Panc1 (cell line): ENCODE results near the gene CHURC1. TPM values are rescaled to one million over a fixed set of nuclear protein-coding genes. Genes with fewer than 3 reads are reported as not detected.
A peak's percentile ranks its signal among the peaks of the same experiment; 100 is the strongest.

Experiments
- ATAC-seq: fragments of 200-7000 bp; cut with Tn5 transposase; 2 replicates; pipeline ENCODE4 v1.9.1; 2020; ENCODE audit warnings: mild to moderate bottlenecking, moderate library complexity
- BruUV-seq: library from RNA; stranded (reverse); fragments of 400-500 nt; replicated peaks from 2 replicates; lab custom pipeline; 2021; lab: Mats Ljungman, UMichigan
- CTCF ChIA-PET: fragments of 300-600 bp; sonication (Branson Sonifier 250); formaldehyde crosslinking; loops from one replicate; lab custom pipeline; 2022; ENCODE audit warnings: antibody characterized with exemption; lab: Charles Lee
- POLR2A ChIA-PET: fragments of 300-600 bp; sonication (Branson Sonifier 250); formaldehyde crosslinking; loops from one replicate; lab custom pipeline; 2022; ENCODE audit warnings: antibody characterized with exemption; lab: Charles Lee
- DNase-seq: peaks from one replicate; pipeline ENCODE4 v3.0.0-alpha.2; 2010; ENCODE audit warnings: low read depth, low spot score
- H3K27ac ChIP-seq: 2 replicates; pipeline ENCODE4 v1.5.1; 2011; ENCODE audit warnings: mild to moderate bottlenecking, low read length, inconsistent platforms
- H3K27me3 ChIP-seq: fragments of 200-500 bp; sonication (Bioruptor generic); 2 replicates; pipeline ENCODE4 v1.6.0; 2014; ENCODE audit warnings: low read length, inconsistent platforms; ENCODE audit not compliant: control insufficient read depth, insufficient read depth
- H3K36me3 ChIP-seq: fragments of 200-500 bp; sonication (Bioruptor generic); 2 replicates; pipeline ENCODE4 v1.5.1; 2014; ENCODE audit warnings: inconsistent platforms, mild to moderate bottlenecking, low read length, moderate library complexity; ENCODE audit not compliant: control insufficient read depth, insufficient read depth
- H3K4me1 ChIP-seq: 2 replicates; pipeline ENCODE4 v1.5.1; 2011; ENCODE audit warnings: inconsistent platforms, mild to moderate bottlenecking, low read length, moderate library complexity; ENCODE audit not compliant: control insufficient read depth, insufficient read depth
- H3K4me3 ChIP-seq, 2 experiments: 2 replicates each; pipeline ENCODE4 v1.5.1; 2011 to 2012; ENCODE audit warnings: low read depth in 2 of 2, low read length in 2 of 2, mild to moderate bottlenecking in 2 of 2, inconsistent platforms in 1 of 2, moderate library complexity in 1 of 2
- H3K9me3 ChIP-seq: fragments of 200-500 bp; sonication (Bioruptor generic); 2 replicates; pipeline ENCODE4 v1.5.1; 2014; ENCODE audit warnings: low read depth, mild to moderate bottlenecking, inconsistent platforms, low read length, moderate library complexity; ENCODE audit not compliant: control insufficient read depth, insufficient read depth
- POLR2AphosphoS5 ChIP-seq: IDR thresholded peaks from 2 replicates; pipeline ENCODE4 v1.6.1; 2012; ENCODE audit warnings: mild to moderate bottlenecking, low read depth, low read length, moderate library complexity
- SIN3A ChIP-seq: IDR thresholded peaks from 2 replicates; pipeline ENCODE4 v1.6.1; 2012; ENCODE audit warnings: low read depth, mild to moderate bottlenecking, low read length, moderate library complexity, borderline replicate concordance; ENCODE audit not compliant: insufficient read depth
- TCF7L2 ChIP-seq: IDR thresholded peaks from 2 replicates; pipeline ENCODE4 v1.6.1; 2011; ENCODE audit warnings: mild to moderate bottlenecking, low read depth, low read length, inconsistent platforms
- in situ Hi-C: cut with HindIII; loops from 2 replicates; pipeline ENCODE4 v1.10.0; 2016; ENCODE audit warnings: low sequenced_read_pairs, low pct_unique_long_range_greater_than_20kb
- intact Hi-C: fragments of 100-400 bp; cut with micrococcal nuclease; formaldehyde crosslinking; loops from one replicate; pipeline ENCODE4 v1.10.0; 2022; ENCODE audit not compliant: unreplicated experiment
- total RNA-seq: library from RNA; stranded (reverse); gene quantifications from one replicate; pipeline ENCODE4 v1.2.1, GENCODE V29; 2021; ENCODE audit not compliant: unreplicated experiment
- TF ChIP-seq, protein P1 (sequence below): fragments of 450-650 bp; IDR thresholded peaks from 2 replicates; pipeline ENCODE4 v1.5.1; 2017; ENCODE audit warnings: mild to moderate bottlenecking
- TF ChIP-seq, protein P2 (sequence below), 2 experiments: IDR thresholded peaks; 2 replicates each; pipeline ENCODE4 v1.6.1; 2011 to 2012; ENCODE audit warnings: low read depth in 2 of 2, control low read depth in 1 of 2, low read length in 1 of 2, mild to moderate bottlenecking in 1 of 2, moderate library complexity in 1 of 2; ENCODE audit not compliant: insufficient read depth in 1 of 2

The CHURC1 gene
- total RNA-seq, 1 experiment from 2014 or later: 55.6 TPM

DNA sequence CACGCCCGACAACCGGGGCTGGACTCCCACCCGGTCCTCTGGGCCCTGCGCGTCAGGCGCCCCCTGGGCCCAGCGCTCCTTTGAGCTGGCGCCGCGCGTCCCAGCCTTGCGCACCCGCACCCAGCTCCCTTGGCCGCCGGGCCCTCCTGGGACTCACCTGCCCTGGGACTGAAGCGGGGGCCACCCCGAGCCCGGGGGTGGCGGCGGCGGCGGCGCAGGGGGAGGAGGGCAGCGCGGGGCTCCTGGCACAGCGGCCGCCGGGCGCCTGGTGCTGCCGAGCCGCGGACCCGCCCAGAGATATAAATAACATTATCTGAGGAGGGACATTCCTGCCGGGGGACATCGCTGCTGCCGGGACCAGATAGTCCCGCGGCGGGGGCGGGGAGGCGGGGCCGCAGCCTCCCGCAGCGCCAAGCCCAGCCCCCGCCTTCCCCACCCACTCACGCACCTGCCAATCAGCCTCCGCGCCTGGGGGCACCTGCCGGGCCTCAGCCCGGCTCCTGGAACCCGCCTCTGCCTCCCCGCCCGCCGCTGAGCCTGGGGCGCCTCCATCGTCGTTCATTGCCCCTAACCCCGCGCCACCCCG, 34.5 kb upstream of the CHURC1 start, which contains the start of gene SPTB:
Gene SPTB, minus strand, starts transcription at position 273 of the 586 bp plus-strand sequence. CDS start 56,813 bp downstream, outside the sequence.
- CTCF ChIA-PET: interaction anchor here (0.6 to 1.0 kb wide), 2 partner anchors 11 to 56 kb away, joined by 3 to 4 read pairs; no protein-coding TSS in a partner anchor
- intact Hi-C loops: no loop called here
- POLR2A ChIA-PET: no interaction called here

DNA sequence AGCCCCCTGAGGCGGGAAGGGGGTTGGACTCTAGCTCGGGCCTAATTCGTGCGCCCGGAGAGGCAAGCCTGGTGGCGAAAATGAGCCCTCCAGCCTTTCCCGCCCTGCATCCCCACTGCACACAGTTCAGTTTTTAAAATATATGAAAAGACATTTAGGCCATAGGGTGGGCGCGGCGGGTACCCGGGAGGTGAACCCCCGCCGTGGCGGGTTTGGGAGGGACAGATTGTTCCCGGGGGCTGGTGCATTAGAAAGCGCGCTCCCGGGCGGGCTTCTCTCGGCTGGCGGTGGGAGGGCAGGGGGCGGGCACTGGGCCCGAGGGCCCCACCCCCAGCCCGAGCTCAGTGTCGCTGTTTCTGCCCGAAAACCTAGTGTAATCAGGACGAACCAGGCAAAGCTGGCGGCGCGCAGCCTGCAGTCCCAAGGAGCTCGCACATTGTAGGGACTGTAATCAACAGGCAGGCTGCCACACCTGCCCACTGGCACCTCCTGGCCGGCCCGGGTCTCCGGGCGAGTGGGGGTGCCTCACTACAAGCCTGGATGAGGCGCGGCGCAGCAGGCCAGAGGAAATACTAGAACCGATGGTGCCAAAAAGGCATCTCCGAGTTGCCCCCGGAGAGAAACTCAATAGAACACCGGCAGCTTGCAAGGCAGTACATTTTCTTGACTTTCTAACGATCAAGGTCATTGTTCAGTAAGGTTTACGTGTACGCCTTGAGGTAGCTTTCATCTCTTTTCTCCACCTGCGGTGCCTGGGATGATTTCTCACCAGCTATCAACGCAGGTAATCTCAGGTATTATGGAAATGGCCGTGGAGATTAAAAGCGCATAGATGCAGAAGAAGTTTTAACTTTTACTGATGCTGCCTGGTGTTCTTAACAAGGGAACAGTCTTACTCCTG, 33.8 kb upstream of the CHURC1 start:
- Histone ChIP-seq H3K4me1 (no peaks in the 10 kb centered on the region), H3K27ac (no peak overlapping the region), H3K36me3 (no peaks in the 10 kb centered on the region), H3K4me3 (peak overlapping the region; percentile 24 to 37), H3K27me3 (peaks cover 38% of the 10 kb centered on the region), H3K9me3 (no peaks in the 10 kb centered on the region)
- TF ChIP-seq, protein P1, sequence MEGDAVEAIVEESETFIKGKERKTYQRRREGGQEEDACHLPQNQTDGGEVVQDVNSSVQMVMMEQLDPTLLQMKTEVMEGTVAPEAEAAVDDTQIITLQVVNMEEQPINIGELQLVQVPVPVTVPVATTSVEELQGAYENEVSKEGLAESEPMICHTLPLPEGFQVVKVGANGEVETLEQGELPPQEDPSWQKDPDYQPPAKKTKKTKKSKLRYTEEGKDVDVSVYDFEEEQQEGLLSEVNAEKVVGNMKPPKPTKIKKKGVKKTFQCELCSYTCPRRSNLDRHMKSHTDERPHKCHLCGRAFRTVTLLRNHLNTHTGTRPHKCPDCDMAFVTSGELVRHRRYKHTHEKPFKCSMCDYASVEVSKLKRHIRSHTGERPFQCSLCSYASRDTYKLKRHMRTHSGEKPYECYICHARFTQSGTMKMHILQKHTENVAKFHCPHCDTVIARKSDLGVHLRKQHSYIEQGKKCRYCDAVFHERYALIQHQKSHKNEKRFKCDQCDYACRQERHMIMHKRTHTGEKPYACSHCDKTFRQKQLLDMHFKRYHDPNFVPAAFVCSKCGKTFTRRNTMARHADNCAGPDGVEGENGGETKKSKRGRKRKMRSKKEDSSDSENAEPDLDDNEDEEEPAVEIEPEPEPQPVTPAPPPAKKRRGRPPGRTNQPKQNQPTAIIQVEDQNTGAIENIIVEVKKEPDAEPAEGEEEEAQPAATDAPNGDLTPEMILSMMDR: no peak
- TF ChIP-seq TCF7L2 (no peak), POLR2AphosphoS5 (no peak), SIN3A (no peak)
- CTCF ChIA-PET: interaction anchor here (0.6 kb wide), 1 partner anchor 10 kb away, joined by 4 read pairs; no protein-coding TSS in a partner anchor
- DNase-seq (no peak), ATAC-seq (peak; percentile 83)
- POLR2A ChIA-PET: no interaction called here
- in situ Hi-C loops: no loop called here
- BruUV-seq: no TSS peak
- intact Hi-C loops: no loop called here

More for the DNA sequence above, 34.5 kb upstream of the CHURC1 start, which contains the start of gene SPTB:
- Histone ChIP-seq H3K4me1 (no peaks in the 10 kb centered on the region), H3K27ac (no peak within 1 kb of the TSS), H3K9me3 (no peaks in the 10 kb centered on the region), H3K4me3 (peak within 1 kb of the TSS; percentile 24 to 37), H3K36me3 (no peaks in the 10 kb centered on the region), H3K27me3 (peaks cover 44% of the 10 kb centered on the region)
- in situ Hi-C loops: no loop called here
- ATAC-seq (peak; percentile 64), DNase-seq (no peak)
- BruUV-seq: no TSS peak
- TF ChIP-seq SIN3A (no peak), POLR2AphosphoS5 (no peak), TCF7L2 (no peak)
- TF ChIP-seq, protein P1: no peak
- TF ChIP-seq, protein P2, sequence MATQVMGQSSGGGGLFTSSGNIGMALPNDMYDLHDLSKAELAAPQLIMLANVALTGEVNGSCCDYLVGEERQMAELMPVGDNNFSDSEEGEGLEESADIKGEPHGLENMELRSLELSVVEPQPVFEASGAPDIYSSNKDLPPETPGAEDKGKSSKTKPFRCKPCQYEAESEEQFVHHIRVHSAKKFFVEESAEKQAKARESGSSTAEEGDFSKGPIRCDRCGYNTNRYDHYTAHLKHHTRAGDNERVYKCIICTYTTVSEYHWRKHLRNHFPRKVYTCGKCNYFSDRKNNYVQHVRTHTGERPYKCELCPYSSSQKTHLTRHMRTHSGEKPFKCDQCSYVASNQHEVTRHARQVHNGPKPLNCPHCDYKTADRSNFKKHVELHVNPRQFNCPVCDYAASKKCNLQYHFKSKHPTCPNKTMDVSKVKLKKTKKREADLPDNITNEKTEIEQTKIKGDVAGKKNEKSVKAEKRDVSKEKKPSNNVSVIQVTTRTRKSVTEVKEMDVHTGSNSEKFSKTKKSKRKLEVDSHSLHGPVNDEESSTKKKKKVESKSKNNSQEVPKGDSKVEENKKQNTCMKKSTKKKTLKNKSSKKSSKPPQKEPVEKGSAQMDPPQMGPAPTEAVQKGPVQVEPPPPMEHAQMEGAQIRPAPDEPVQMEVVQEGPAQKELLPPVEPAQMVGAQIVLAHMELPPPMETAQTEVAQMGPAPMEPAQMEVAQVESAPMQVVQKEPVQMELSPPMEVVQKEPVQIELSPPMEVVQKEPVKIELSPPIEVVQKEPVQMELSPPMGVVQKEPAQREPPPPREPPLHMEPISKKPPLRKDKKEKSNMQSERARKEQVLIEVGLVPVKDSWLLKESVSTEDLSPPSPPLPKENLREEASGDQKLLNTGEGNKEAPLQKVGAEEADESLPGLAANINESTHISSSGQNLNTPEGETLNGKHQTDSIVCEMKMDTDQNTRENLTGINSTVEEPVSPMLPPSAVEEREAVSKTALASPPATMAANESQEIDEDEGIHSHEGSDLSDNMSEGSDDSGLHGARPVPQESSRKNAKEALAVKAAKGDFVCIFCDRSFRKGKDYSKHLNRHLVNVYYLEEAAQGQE (IDR thresholded peaks at IDR 0.05; ENCODE audit: insufficient read depth in 1 of 2, low read depth in 2 of 2, low read length in 1 of 2): no peak
